GM11168 (cell line): ENCODE measurements around the gene MRPL57.
"Not testable (repeated sequence)": the region's sequence is repeated elsewhere in the genome, so short reads cannot be mapped to it uniquely, and the experiment has no call there.

Source experiments
- in situ Hi-C: fragments of 300-500 bp; cut with MboI; formaldehyde crosslinking; loops from one replicate; pipeline ENCODE4 v1.12.0; 2022; ENCODE audit warnings: low sequenced_read_pairs; ENCODE audit not compliant: unreplicated experiment

Gene MRPL57

GRCh38 chr13:21176215-21176981, at the start of gene MRPL57, which contains the start of gene SKA3:
MRPL57 (plus strand) TSS chr13:21176658; CDS start chr13:21176917, 259 bp downstream.
SKA3 (minus strand) TSS chr13:21176552; CDS start chr13:21176477, 75 bp downstream.
- in situ Hi-C loops = loop anchor here (25.0 kb wide), 1 partner anchor 689 kb away; no protein-coding TSS in a partner anchor

- in situ Hi-C loops = no loop called here
Observed at GRCh38 chr13:21130116-21130515, 46.3 kb upstream of the MRPL57 start.

GRCh38 chr13:21133077-21133476, 43.4 kb upstream of the MRPL57 start:
- in situ Hi-C loops = no loop called here

- in situ Hi-C loops = no loop called here
Observed at GRCh38 chr13:21134475-21134874, 42.0 kb upstream of the MRPL57 start.

- in situ Hi-C loops = not testable (repeated sequence)
Observed at GRCh38 chr13:21135833-21136232, 40.6 kb upstream of the MRPL57 start.

GRCh38 chr13:21137696-21138095, 38.8 kb upstream of the MRPL57 start:
- in situ Hi-C loops = no loop called here

- in situ Hi-C loops = no loop called here
Observed at GRCh38 chr13:21138561-21138960, 37.9 kb upstream of the MRPL57 start.

- in situ Hi-C loops = no loop called here
Observed at GRCh38 chr13:21139374-21139773, 37.1 kb upstream of the MRPL57 start.

GRCh38 chr13:21142766-21143165, 33.7 kb upstream of the MRPL57 start:
- in situ Hi-C loops = no loop called here

GRCh38 chr13:21147827-21148226, 28.6 kb upstream of the MRPL57 start:
- in situ Hi-C loops = no loop called here

GRCh38 chr13:21148557-21149258, 27.8 kb upstream of the MRPL57 start:
- in situ Hi-C loops = no loop called here

- in situ Hi-C loops = no loop called here
Observed at GRCh38 chr13:21149568-21149967, 26.9 kb upstream of the MRPL57 start.

- in situ Hi-C loops = no loop called here
Observed at GRCh38 chr13:21150013-21150412, 26.4 kb upstream of the MRPL57 start.

- in situ Hi-C loops = no loop called here
Observed at GRCh38 chr13:21152251-21152899, 24.1 kb upstream of the MRPL57 start.

- in situ Hi-C loops = no loop called here
Observed at GRCh38 chr13:21164631-21165030, 11.8 kb upstream of the MRPL57 start.

- in situ Hi-C loops = not testable (repeated sequence)
Observed at GRCh38 chr13:21165606-21166005, 10.9 kb upstream of the MRPL57 start.

GRCh38 chr13:21171420-21171819, 5.0 kb upstream of the MRPL57 start:
- in situ Hi-C loops = no loop called here

GRCh38 chr13:21173767-21174166, 2.7 kb upstream of the MRPL57 start:
- in situ Hi-C loops = not testable (repeated sequence)

- in situ Hi-C loops = loop anchor here (25.0 kb wide), 1 partner anchor 688 kb away; no protein-coding TSS in a partner anchor
Observed at GRCh38 chr13:21175656-21176214, 723 bp upstream of the MRPL57 start.

GRCh38 chr13:21176982-21177284, 475 bp downstream of the MRPL57 start:
- in situ Hi-C loops = loop anchor here (25.0 kb wide), 1 partner anchor 690 kb away; no protein-coding TSS in a partner anchor

GRCh38 chr13:21181671-21182070, 5.2 kb downstream of the MRPL57 start:
- in situ Hi-C loops = loop anchor here (25.0 kb wide), 1 partner anchor 694 kb away; no protein-coding TSS in a partner anchor
